LNCaP clone FGC (cell line): Measurements from ENCODE around the gene KIAA1549.

Source experiments
- DNase-seq: peaks from one replicate; pipeline ENCODE4 v3.0.0-alpha.2; 2011; ENCODE audit warnings: low read depth
- H3K4me3 ChIP-seq: 2 replicates; pipeline ENCODE4 v1.5.1; 2011; ENCODE audit warnings: mild to moderate bottlenecking, low read depth, low read length, control low read depth
- CTCF ChIP-seq: IDR thresholded peaks from 2 replicates; pipeline ENCODE4 v1.5.1; 2012; ENCODE audit warnings: mild to moderate bottlenecking; ENCODE audit not compliant: control insufficient read depth, insufficient read depth; ENCODE audit errors: extremely low read depth

The KIAA1549 gene

GRCh38 chr7:138935465-138936011 is 45.7 kb downstream of the KIAA1549 start:
- no peak for TF ChIP-seq CTCF
- H3K4me3 ChIP-seq: no peak overlapping the region
- no peak for DNase-seq

GRCh38 chr7:138934861-138935260 is 46.3 kb downstream of the KIAA1549 start:
- no peak for TF ChIP-seq CTCF
- DNase-seq: no peak

GRCh38 chr7:138934367-138934766 is 46.8 kb downstream of the KIAA1549 start:
- no peak for TF ChIP-seq CTCF
- no peak overlapping the region for H3K4me3 ChIP-seq
- DNase-seq: no peak

More at GRCh38 chr7:138934861-138935260, 46.3 kb downstream of the KIAA1549 start:
- no peak overlapping the region for H3K4me3 ChIP-seq

- H3K4me3 ChIP-seq: no peak overlapping the region
- no peak for DNase-seq
- no peak for TF ChIP-seq CTCF
Observed at GRCh38 chr7:138932870-138933269, 48.3 kb downstream of the KIAA1549 start.

GRCh38 chr7:138932427-138932826 is 48.8 kb downstream of the KIAA1549 start:
- TF ChIP-seq CTCF: no peak
- H3K4me3 ChIP-seq: no peak overlapping the region
- DNase-seq: no peak

- no peak for DNase-seq
- TF ChIP-seq CTCF: no peak
- H3K4me3 ChIP-seq: no peak overlapping the region
Observed at GRCh38 chr7:138929969-138930368, 51.2 kb downstream of the KIAA1549 start.

- TF ChIP-seq CTCF: no peak
- no peak for DNase-seq
- no peak overlapping the region for H3K4me3 ChIP-seq
Observed at GRCh38 chr7:138926241-138926612, 55.0 kb downstream of the KIAA1549 start.
